GM12878 (cell line): ENCODE results near the gene ANP32B.

Experiments
- CTCF ChIP-seq, 3 experiments: IDR thresholded peaks in 2 of 3; conservative IDR thresholded peaks in 1 of 3; 2 replicates each; pipeline ENCODE4 v1.5.1; 2011; ENCODE audit warnings: low read depth in 3 of 3, low read length in 3 of 3, mild to moderate bottlenecking in 3 of 3, control low read depth in 2 of 3, moderate library complexity in 2 of 3, inconsistent platforms in 1 of 3, mixed read lengths in 1 of 3; ENCODE audit not compliant: control insufficient read depth in 2 of 3, insufficient read depth in 1 of 3; ENCODE audit errors: extremely low read depth in 1 of 3
- PAX8 ChIP-seq: fragments of 450-650 bp; IDR thresholded peaks from 2 replicates; pipeline ENCODE4 v1.6.1; 2017; ENCODE audit warnings: mild to moderate bottlenecking, moderate library complexity
- POLR2AphosphoS5 ChIP-seq: IDR thresholded peaks from 2 replicates; pipeline ENCODE4 v1.6.1; 2011; ENCODE audit warnings: mild to moderate bottlenecking, low read length, inconsistent platforms
- RAD21 ChIP-seq: IDR thresholded peaks from 2 replicates; pipeline ENCODE4 v1.6.1; 2011; ENCODE audit warnings: mild to moderate bottlenecking, low read depth, low read length, moderate library complexity; ENCODE audit not compliant: insufficient read depth
- TAF1 ChIP-seq: IDR thresholded peaks from 2 replicates; pipeline ENCODE4 v1.6.1; 2011; ENCODE audit warnings: mild to moderate bottlenecking, low read depth, low read length, borderline replicate concordance

GRCh38 chr9:98045234-98046179, 62.4 kb downstream of the ANP32B start:
- TF ChIP-seq CTCF (IDR thresholded peaks at IDR 0.05 in 2 of 3, conservative IDR thresholded peaks at IDR 0.05 in 1 of 3; ENCODE audit: control insufficient read depth in 2 of 3, extremely low read depth in 1 of 3, insufficient read depth in 1 of 3, low read depth in 3 of 3, low read length in 3 of 3) (peak in 2 of 3 experiments; percentile 9 to 30; a peak in 1 of 6 replicates), TAF1 (peak; percentile 70; the same call in 1 of the 2 replicates), POLR2AphosphoS5 (peak; percentile 88), RAD21 (no peak), PAX8 (no peak)
